ENCODE results near the gene PARD3B.

GRCh38 chr2:204687776-204688175, 142.5 kb downstream of the PARD3B start:
- TF ChIP-seq SP1 (IDR thresholded peaks at IDR 0.05) (no peak), FOXA1 (IDR thresholded peaks at IDR 0.05) (no peak), FOXM1 (IDR thresholded peaks at IDR 0.05; ENCODE audit: borderline replicate concordance) (no peak), BHLHE40 (IDR thresholded peaks at IDR 0.05; ENCODE audit: borderline replicate concordance) (no peak), FOXK2 (IDR thresholded peaks at IDR 0.05) (no peak)
